Karpas-422 (cell line): ENCODE measurements around the gene EREG. TPM values are rescaled to one million over a fixed set of nuclear protein-coding genes. Genes with fewer than 3 reads are reported as not detected.

Experiments used
- DNase-seq: peaks from one replicate; pipeline ENCODE4 v3.0.0-alpha.2; 2015
- H2AFZ ChIP-seq: fragments of 200-600 bp; sonication (generic); 2 replicates; pipeline ENCODE4 v1.6.1; 2014; ENCODE audit warnings: antibody characterized with exemption, low read length, mixed read lengths
- H3K27ac ChIP-seq: fragments of 200-600 bp; sonication (generic); 2 replicates; pipeline ENCODE4 v1.5.1; 2014; ENCODE audit warnings: mild to moderate bottlenecking, low read length, moderate library complexity
- H3K27me3 ChIP-seq: fragments of 200-600 bp; sonication (generic); 2 replicates; pipeline ENCODE4 v1.6.1; 2014; ENCODE audit warnings: low read length, mixed read lengths
- H3K36me3 ChIP-seq: fragments of 200-600 bp; sonication (generic); 2 replicates; pipeline ENCODE4 v1.6.1; 2014; ENCODE audit warnings: low read length, mixed read lengths; ENCODE audit not compliant: insufficient read depth
- H3K4me1 ChIP-seq: fragments of 200-600 bp; sonication (generic); 2 replicates; pipeline ENCODE4 v1.6.1; 2014; ENCODE audit warnings: mild to moderate bottlenecking, low read length, mixed read lengths
- H3K4me2 ChIP-seq: fragments of 200-600 bp; sonication (generic); 2 replicates; pipeline ENCODE4 v1.6.1; 2014; ENCODE audit warnings: low read length, low read depth, mild to moderate bottlenecking; ENCODE audit not compliant: poor library complexity, severe bottlenecking
- H3K4me3 ChIP-seq: fragments of 200-600 bp; sonication (generic); 2 replicates; pipeline ENCODE4 v1.5.1; 2014; ENCODE audit warnings: mild to moderate bottlenecking, antibody characterized with exemption, low read length, mixed read lengths
- H3K79me2 ChIP-seq: fragments of 200-600 bp; sonication (generic); 2 replicates; pipeline ENCODE4 v1.6.1; 2014; ENCODE audit warnings: mild to moderate bottlenecking, low read length, mixed read lengths
- H3K9ac ChIP-seq: fragments of 200-600 bp; sonication (generic); 2 replicates; pipeline ENCODE4 v1.6.0; 2014; ENCODE audit warnings: low read length
- H3K9me2 ChIP-seq: fragments of 200-600 bp; sonication (generic), shearing (Covaris generic); replicated peaks from 2 replicates; pipeline ENCODE4 v1.6.0; 2014; ENCODE audit warnings: mild to moderate bottlenecking, low read length, moderate library complexity; ENCODE audit not compliant: insufficient read depth
- H3K9me3 ChIP-seq: fragments of 300-700, 200-600 bp; sonication (generic); 2 replicates; pipeline ENCODE4 v1.6.1; 2014; ENCODE audit warnings: low read length, mixed read lengths
- H4K20me1 ChIP-seq: fragments of 200-600 bp; sonication (generic); 2 replicates; pipeline ENCODE4 v1.6.1; 2014; ENCODE audit warnings: mild to moderate bottlenecking, antibody characterized with exemption, low read length, low read depth; ENCODE audit not compliant: insufficient read depth
- total RNA-seq: library from RNA; depleted of rRNA; stranded (reverse); fragments of >200 nt; shearing (Covaris generic); gene quantifications from 2 replicates; pipeline ENCODE4 v1.2.3, GENCODE V29; 2014; ENCODE audit warnings: low replicate concordance

EREG gene
- total RNA-seq, 1 experiment from 2014 or later = not detected

GRCh38 chr4:74323663-74324062, 41.3 kb upstream of the EREG start:
- Histone ChIP-seq H3K9ac (no peak overlapping the region), H3K4me2 (no peak overlapping the region), H3K4me1 (no peaks in the 10 kb centered on the region)

GRCh38 chr4:74324262-74324661, 40.7 kb upstream of the EREG start:
- no peaks in the 10 kb centered on the region for H3K79me2 ChIP-seq
- no peaks in the 10 kb centered on the region for H3K36me3 ChIP-seq
- no peaks in the 10 kb centered on the region for H3K9me2 ChIP-seq

More at GRCh38 chr4:74323663-74324062, 41.3 kb upstream of the EREG start:
- H2AFZ ChIP-seq = no peak overlapping the region
- no peaks in the 10 kb centered on the region for H4K20me1 ChIP-seq
- H3K9me3 ChIP-seq = no peaks in the 10 kb centered on the region
- H3K27ac ChIP-seq = no peak overlapping the region
- no peak overlapping the region for H3K4me3 ChIP-seq
- no peaks in the 10 kb centered on the region for H3K27me3 ChIP-seq
- H3K36me3 ChIP-seq = no peaks in the 10 kb centered on the region
- H3K9me2 ChIP-seq = no peaks in the 10 kb centered on the region
- no peak for DNase-seq
- no peaks in the 10 kb centered on the region for H3K79me2 ChIP-seq

GRCh38 chr4:74325886-74326285, 39.1 kb upstream of the EREG start:
- Histone ChIP-seq H3K4me2 (no peak overlapping the region), H3K9me3 (no peaks in the 10 kb centered on the region), H3K36me3 (no peaks in the 10 kb centered on the region), H3K27ac (no peak overlapping the region), H3K9ac (no peak overlapping the region), H3K4me1 (no peaks in the 10 kb centered on the region), H3K79me2 (no peaks in the 10 kb centered on the region), H3K9me2 (no peaks in the 10 kb centered on the region), H2AFZ (no peak overlapping the region), H3K4me3 (no peak overlapping the region), H3K27me3 (no peaks in the 10 kb centered on the region), H4K20me1 (no peaks in the 10 kb centered on the region)
- DNase-seq = no peak

More at GRCh38 chr4:74324262-74324661, 40.7 kb upstream of the EREG start:
- H3K9me3 ChIP-seq = no peaks in the 10 kb centered on the region
- H3K27me3 ChIP-seq = no peaks in the 10 kb centered on the region
- H4K20me1 ChIP-seq = no peaks in the 10 kb centered on the region
- no peak overlapping the region for H3K4me3 ChIP-seq
- no peak overlapping the region for H2AFZ ChIP-seq
- no peak overlapping the region for H3K4me2 ChIP-seq
- no peaks in the 10 kb centered on the region for H3K4me1 ChIP-seq
- H3K27ac ChIP-seq = no peak overlapping the region
- DNase-seq = no peak
- H3K9ac ChIP-seq = no peak overlapping the region

- no peaks in the 10 kb centered on the region for H3K79me2 ChIP-seq
- H3K27ac ChIP-seq = no peak overlapping the region
- H2AFZ ChIP-seq = no peak overlapping the region
Observed at GRCh38 chr4:74327762-74328161, 37.2 kb upstream of the EREG start.

GRCh38 chr4:74328501-74328900, 36.4 kb upstream of the EREG start:
- Histone ChIP-seq H4K20me1 (no peaks in the 10 kb centered on the region), H3K4me1 (peaks cover 3% of the 10 kb centered on the region), H3K4me3 (no peak overlapping the region), H3K79me2 (no peaks in the 10 kb centered on the region), H3K27ac (no peak overlapping the region), H3K9me3 (no peaks in the 10 kb centered on the region), H3K36me3 (no peaks in the 10 kb centered on the region), H3K4me2 (no peak overlapping the region), H3K27me3 (no peaks in the 10 kb centered on the region), H2AFZ (no peak overlapping the region), H3K9ac (no peak overlapping the region), H3K9me2 (no peaks in the 10 kb centered on the region)
- DNase-seq = no peak

More at GRCh38 chr4:74327762-74328161, 37.2 kb upstream of the EREG start:
- Histone ChIP-seq H3K9me3 (no peaks in the 10 kb centered on the region), H3K36me3 (no peaks in the 10 kb centered on the region), H4K20me1 (no peaks in the 10 kb centered on the region), H3K9me2 (no peaks in the 10 kb centered on the region), H3K27me3 (no peaks in the 10 kb centered on the region), H3K4me3 (no peak overlapping the region), H3K4me2 (no peak overlapping the region), H3K9ac (no peak overlapping the region), H3K4me1 (no peaks in the 10 kb centered on the region)
- no peak for DNase-seq

- Histone ChIP-seq H3K9me2 (no peaks in the 10 kb centered on the region), H3K27ac (no peak overlapping the region), H3K9ac (no peak overlapping the region), H2AFZ (no peak overlapping the region), H3K79me2 (no peaks in the 10 kb centered on the region), H3K9me3 (no peaks in the 10 kb centered on the region), H3K36me3 (no peaks in the 10 kb centered on the region), H4K20me1 (no peaks in the 10 kb centered on the region), H3K4me3 (no peak overlapping the region), H3K27me3 (no peaks in the 10 kb centered on the region), H3K4me2 (no peak overlapping the region), H3K4me1 (peaks cover 3% of the 10 kb centered on the region)
- DNase-seq = no peak
Observed at GRCh38 chr4:74329307-74329706, 35.6 kb upstream of the EREG start.

- no peak overlapping the region for H3K4me3 ChIP-seq
- H3K4me2 ChIP-seq = no peak overlapping the region
- H3K79me2 ChIP-seq = no peaks in the 10 kb centered on the region
- DNase-seq = no peak
- H3K9ac ChIP-seq = no peak overlapping the region
- H4K20me1 ChIP-seq = no peaks in the 10 kb centered on the region
- H3K4me1 ChIP-seq = peaks cover 5% of the 10 kb centered on the region
- H3K36me3 ChIP-seq = no peaks in the 10 kb centered on the region
- H3K9me2 ChIP-seq = no peaks in the 10 kb centered on the region
- H3K27ac ChIP-seq = no peak overlapping the region
- no peak overlapping the region for H2AFZ ChIP-seq
- H3K27me3 ChIP-seq = no peaks in the 10 kb centered on the region
- H3K9me3 ChIP-seq = no peaks in the 10 kb centered on the region
Observed at GRCh38 chr4:74330295-74330750, 34.6 kb upstream of the EREG start.

- Histone ChIP-seq H3K9me3 (no peaks in the 10 kb centered on the region), H2AFZ (no peak overlapping the region), H3K79me2 (no peaks in the 10 kb centered on the region), H3K4me3 (no peak overlapping the region), H4K20me1 (no peaks in the 10 kb centered on the region), H3K9ac (no peak overlapping the region), H3K4me1 (peaks cover 12% of the 10 kb centered on the region), H3K4me2 (no peak overlapping the region), H3K36me3 (no peaks in the 10 kb centered on the region), H3K9me2 (no peaks in the 10 kb centered on the region), H3K27me3 (no peaks in the 10 kb centered on the region), H3K27ac (no peak overlapping the region)
- no peak for DNase-seq
Observed at GRCh38 chr4:74331252-74331651, 33.7 kb upstream of the EREG start.

GRCh38 chr4:74331944-74332343, 33.0 kb upstream of the EREG start:
- no peak for DNase-seq
- no peaks in the 10 kb centered on the region for H3K9me2 ChIP-seq
- no peaks in the 10 kb centered on the region for H3K27me3 ChIP-seq
- H3K27ac ChIP-seq = no peak overlapping the region
- H3K79me2 ChIP-seq = no peaks in the 10 kb centered on the region
- H4K20me1 ChIP-seq = no peaks in the 10 kb centered on the region
- H3K4me2 ChIP-seq = no peak overlapping the region
- no peaks in the 10 kb centered on the region for H3K36me3 ChIP-seq
- H3K9ac ChIP-seq = no peak overlapping the region
- H3K4me1 ChIP-seq = peaks cover 12% of the 10 kb centered on the region
- no peak overlapping the region for H3K4me3 ChIP-seq
- H2AFZ ChIP-seq = no peak overlapping the region
- H3K9me3 ChIP-seq = no peaks in the 10 kb centered on the region
